Putamen (tissue), 1 donor: ENCODE data around the gene APOL2.
A peak's percentile ranks its signal among the peaks of the same experiment; 100 is the strongest.
"Not testable (repeated sequence)": the region's sequence is repeated elsewhere in the genome, so short reads cannot be mapped to it uniquely, and the experiment has no call there.

Experiments
- DNase-seq: peaks from one replicate; pipeline ENCODE4 v3.0.0-alpha.2; 2016; ENCODE audit warnings: low spot score

APOL2 gene, protein sequence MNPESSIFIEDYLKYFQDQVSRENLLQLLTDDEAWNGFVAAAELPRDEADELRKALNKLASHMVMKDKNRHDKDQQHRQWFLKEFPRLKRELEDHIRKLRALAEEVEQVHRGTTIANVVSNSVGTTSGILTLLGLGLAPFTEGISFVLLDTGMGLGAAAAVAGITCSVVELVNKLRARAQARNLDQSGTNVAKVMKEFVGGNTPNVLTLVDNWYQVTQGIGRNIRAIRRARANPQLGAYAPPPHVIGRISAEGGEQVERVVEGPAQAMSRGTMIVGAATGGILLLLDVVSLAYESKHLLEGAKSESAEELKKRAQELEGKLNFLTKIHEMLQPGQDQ

DNA sequence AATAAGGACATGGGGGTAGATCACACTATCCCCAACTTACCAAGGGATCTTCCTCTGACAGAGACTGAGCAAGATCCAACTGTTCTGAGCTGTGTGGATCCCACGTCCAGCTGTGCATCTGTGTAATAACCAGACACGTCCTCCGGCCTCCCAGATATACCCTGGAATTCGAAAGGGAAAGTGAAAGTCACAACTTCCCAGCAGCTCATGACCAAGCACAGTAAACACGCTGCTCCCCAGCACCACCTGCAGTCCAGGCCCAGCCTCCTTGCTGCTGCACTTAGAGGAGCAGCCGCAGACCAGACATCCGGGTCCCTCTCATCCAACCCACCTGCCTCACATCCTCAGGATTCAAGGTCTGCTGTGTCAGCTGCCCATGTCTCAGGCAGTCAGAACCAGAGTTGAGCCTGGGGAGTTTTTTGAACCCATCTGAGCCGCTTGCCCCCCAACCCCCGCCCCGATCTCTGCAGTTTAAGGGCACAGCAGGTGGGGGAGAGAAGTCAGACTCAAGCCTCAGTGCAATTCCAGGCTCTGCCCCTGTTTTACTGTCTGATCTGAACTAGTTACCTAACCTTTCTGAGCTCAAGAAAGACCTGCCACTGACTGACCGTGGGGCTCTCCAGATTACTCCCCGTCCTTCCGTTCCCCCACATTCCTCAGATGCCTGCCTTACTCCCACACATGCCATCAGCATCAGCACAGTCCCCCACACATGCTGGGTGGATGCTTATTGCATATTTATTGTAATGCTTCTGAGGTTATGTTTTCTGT lies at the start of gene APOL2:
Gene APOL2 (minus strand): TSS at position 127 of the 771 bp plus-strand sequence. CDS start 6,365 bp downstream, outside the sequence.
- DNase-seq = peak; percentile 87

DNA sequence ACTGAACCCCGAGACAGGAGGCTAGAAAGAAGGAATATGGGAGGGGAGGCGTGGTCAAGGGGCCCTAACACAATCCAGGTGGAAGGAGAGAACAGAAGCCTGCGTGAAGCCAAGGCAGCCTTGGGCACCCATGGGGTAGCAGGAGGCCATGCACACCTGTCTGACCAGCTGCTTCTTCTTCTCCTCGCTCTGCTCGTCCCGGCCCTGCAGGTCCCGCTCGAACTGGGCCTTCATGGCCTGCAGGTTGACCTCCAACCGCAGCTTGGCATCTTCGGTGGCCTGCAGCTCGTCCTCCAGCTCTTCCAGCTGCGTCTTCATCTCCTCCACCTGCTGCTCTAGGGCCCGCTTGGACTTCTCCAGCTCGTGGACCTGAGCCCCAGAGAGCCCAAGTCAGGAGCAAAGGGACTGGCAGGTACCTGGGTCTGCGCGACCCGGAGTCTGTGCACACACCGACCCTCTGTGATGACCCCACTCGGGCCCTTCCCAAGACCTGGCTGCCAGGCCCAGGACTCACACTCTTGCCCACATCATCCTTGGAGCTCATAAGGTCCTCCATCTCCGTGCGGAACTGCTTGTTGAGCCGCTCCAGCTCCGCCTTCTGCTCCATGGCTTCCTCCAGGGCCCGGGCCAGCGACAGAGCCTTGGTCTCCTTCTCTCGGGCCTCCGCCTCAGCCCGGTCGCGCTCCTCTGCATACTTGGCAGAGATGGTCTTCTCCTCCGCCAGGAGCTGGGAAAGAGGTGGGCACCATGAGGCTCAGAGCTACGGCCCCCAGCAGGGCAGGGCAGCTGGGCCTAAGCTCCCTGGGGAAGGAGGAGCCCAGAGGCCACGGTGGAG lies 49.5 kb upstream of the APOL2 start:
- DNase-seq = no peak

DNA sequence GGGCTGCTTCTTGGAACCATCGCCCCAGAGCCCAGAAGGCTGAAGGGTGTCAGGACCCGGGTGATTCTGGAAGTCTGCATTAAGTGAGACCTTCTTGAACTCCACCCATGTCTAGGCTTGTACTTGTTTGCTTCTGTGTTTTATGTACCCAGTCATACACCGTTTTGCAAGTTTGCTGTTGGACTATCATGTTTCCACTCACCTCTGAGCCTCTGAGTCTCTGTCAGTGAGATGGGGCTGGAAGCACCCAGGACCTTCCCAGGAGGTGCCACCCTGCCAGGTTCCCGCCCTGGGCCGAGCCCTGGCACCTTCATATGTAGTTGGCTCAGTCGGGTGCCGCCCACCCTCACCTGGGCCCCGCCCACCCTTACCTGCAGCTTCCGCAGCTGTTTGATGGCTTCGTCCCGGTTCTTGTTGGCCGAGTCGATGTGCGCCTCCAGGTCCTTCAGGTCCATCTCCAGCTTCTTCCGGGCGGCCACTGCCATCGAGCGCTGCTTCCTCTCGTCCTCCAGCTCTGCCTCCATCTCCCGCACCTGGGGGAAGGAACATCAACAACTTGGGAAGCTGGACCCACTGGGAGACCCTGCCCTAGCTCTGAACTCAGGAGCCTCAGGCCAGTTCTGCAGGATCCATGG lies 48.7 kb upstream of the APOL2 start:
- DNase-seq = no peak

DNA sequence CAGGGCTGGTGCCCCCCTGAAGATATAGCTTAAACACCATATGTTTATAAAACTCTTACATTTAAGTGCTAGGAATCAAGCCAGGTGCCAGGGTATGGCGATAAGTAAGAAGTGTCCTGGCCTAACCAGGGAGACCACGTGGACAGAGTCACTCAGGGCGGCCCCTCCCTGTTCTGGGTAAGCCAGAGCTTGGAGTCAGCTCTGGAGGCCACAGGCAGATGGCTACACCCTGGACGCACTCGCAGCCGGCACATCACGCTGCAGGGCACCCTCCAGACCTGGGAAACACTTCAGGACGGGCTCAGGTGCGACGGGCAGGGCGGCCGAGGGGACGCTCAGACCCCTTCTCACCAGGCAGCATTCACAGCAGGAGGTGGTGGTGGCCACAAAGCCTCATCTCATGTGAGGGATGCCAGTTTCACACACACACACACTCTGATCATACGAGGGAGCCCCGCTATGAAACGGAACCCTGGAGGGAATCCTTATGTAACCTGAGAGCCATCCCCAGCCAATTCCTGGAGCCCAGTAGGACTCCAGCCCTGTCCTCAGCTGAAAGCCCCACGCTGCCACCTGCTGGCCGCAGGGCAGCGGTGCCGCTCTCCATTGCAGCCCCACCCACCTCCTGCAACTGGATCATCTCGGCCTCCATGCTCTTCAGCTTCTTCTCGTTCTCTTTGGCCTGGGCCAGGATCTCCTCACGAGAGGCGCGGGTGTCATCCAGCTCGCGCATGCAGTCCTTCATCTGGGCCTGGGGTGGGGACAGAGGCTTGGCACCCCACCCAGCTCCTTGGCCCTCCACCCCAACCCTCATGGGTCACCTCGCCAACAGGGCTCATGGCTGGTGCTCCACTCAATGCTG lies 47.0 kb upstream of the APOL2 start:
- peak; percentile 59 for DNase-seq

DNA sequence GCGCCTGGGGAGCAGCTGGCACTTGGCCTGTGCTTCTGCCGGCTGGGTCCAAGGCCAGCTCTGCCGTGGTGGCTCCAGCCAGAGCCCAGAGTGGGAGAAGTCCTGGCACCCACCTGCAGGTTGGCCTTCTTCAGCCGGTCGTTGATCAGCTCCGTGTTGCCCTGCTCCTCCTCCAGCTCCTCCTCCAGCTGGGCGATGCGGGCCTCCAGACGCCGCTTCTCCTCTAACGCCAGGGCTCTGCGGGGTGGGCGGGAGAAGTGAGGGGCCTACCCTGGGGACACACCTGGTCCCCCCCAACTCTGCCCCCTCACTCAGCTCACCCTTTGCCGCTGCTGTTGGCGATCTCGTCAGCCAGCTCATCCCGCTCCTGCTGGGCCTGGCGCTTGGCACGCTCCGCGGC lies 46.2 kb upstream of the APOL2 start:
- DNase-seq = no peak

DNA sequence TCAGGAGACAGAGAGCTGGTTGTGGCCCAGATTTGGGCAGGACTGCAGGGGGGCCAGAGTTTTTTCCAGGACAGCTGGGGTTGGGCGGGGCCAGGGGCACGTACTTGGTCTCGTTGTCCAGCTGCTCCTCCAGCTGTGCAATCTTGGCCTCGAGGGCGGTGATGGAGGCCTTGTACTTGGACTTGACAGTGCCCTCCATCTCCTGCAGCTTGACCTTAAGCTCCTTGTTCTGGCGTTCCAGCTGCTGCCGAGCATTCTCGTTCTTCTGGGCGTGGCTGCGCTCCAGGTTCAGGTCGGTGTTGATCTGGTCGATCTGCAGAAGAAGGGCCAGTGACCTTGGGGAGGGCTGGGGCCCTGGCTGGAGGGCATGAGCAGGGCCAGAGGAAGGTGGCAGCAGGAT lies 45.7 kb upstream of the APOL2 start:
- no peak for DNase-seq

DNA sequence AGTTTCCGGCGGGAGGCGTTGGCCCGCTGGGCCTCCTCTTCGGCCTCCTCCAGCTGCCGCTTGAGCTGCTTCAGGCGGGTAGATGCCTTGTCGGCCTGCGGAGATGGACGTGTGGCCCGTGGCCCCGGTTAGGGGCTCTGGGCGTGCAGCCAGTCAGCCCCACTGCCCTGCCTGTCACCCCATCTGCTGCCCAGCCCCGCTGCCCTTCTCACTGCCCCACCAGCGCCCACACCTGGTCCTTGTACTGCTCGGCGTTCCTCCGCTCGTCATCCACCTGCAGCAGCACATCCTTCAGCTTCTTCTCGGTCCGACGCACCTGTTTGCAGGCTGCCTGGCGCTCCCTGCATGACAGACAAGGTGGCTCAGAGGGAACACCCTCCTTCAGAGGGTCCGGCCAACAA lies 44.8 kb upstream of the APOL2 start:
- no peak for DNase-seq

DNA sequence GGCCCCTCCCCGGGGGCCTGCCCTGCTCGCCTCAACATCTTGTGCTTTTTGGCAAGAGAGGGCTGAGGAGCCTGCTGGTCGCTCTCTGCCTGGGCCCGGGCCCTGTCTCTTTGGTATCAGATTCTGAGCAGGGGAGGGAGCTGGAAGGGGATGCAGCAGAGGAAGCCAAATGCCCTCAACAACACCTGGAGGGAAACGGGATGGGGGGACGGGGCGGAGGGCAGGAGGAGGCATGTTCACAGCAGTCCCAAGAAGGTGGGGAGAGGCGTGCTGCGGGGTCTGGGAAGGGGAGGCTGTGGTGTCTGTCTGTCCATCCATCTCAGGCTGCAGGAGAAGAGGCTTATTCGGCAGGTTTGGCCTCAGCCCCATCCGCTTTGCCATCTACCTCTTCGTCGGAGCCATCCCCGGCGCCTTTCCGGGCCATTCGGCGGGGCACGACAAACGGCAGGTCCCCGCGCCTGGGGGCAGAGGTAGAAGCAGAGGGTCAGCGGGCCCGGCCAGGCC lies 43.1 kb upstream of the APOL2 start:
- no peak for DNase-seq

DNA sequence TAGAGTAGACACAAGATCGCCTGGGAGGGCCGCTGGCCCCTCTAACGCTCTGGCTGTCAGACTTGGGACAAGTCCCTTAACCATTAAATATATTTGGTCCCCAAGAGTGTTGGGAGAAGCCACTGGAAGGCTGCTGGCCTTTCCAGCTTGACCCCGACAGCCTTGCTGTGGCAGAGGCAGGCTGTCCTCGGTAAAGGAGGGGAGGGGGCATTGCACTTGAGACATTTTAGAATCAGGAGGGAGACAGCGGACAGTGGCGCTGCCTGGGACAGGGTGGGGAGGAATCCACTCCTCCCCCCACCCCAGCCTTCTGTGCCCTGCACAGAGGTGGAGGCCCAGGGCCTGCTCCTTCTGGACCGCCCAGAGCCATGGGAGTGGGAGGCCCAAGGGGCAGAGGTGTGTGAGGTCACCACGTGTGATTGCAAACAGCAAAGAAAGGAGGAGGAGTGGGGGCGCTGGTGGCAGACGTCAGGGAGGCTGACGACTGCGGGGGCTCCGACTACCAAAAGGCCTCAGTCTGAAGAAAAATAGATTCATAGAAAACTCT lies 42.5 kb upstream of the APOL2 start:
- DNase-seq = no peak

DNA sequence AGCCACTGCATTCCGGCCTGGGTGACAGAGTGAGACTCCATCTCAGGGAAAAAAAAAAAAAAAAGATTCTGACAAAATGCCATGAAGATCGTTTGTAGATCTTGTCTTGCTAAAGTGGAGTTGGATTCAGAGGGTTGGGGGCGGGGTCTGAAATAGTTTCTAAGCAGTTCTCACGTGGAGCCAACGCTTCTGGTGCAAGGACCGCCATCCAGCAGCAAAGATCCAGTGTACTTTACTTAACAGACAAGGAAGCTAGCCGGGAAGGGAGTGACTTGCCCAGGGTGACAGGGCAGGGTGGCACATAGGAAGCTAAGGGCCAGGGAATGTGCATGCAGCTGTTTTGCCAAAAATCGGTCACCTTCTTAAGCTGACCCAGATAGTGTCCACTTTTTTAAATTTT lies 41.1 kb upstream of the APOL2 start:
- DNase-seq = no peak

DNA sequence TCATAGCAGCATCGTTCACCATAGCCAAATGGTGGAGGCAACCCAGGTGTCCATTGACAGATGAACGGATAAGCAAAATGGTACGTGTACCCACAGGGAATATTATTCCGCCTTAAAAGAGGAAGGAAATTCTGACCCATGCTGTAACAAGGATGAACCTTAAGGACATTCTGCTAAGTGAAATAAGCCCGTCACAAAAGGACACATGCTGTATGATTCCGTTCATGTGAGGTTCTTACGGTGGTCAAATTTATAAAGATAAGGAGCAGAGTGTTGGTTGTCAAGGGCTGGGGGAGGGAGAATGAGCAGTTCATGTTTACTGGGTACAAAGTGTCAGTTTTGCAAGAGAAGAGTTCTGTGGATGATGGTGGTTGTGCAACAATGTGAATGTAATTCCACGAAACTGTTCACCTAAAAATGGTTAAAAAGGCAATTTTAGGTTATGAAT lies 39.9 kb upstream of the APOL2 start:
- DNase-seq = no peak

DNA sequence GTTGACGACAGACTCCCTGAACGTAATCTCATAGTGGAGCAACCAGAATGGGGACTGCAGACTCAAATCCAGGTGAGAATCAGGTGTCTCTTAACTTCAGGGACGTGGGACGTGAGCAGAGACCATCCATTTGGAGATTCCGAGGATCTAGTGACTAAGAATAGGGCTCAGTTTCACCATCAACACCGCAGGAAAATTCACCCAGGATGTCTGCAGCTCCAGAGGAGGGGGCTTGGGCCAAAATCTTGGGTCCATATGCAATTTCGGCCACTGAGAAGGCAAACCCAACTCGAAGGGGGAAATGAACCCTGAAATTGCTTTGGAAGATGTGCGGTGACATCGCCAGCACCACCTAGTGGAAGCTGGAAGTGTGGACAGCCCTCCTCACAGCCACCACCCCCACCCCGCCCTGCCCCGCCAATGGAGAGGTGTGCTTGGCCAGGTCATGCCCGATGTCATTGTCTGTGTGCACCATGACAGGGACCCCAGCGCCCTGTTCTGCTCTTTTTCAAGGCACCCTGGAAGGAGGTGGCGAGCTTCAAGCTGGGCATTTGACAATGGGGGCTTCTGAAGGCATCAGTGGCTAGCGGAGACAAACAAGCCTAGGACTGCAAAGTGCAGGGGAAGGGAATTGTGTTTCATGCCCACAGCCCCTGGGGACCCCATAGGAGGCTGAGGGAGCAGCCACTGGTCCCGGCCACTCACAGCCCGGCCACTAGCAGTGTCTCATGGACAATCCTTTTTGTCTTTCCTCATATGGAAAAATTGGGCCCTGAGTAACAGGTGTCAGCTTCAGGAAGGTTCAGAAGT lies 38.4 kb upstream of the APOL2 start:
- DNase-seq = no peak

DNA sequence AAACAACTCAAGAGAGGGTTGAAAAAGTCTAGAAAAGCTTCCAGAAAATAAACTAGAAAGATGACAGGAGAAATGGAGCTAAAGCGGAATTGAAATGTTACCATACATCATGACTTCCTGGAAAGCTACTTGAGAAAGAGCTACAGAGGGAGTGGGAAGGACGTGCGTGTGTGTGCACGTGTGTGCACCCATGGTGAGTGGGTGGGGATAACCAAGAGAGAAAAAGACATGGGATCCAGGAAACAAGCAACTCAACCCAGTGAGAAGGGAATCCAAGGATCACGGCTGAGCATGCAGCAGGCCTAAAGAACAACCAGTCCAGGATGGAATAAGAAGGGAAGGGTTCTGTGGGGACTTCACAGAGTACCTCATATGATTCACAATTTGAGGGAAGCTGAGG lies 35.2 kb upstream of the APOL2 start:
- no peak for DNase-seq

DNA sequence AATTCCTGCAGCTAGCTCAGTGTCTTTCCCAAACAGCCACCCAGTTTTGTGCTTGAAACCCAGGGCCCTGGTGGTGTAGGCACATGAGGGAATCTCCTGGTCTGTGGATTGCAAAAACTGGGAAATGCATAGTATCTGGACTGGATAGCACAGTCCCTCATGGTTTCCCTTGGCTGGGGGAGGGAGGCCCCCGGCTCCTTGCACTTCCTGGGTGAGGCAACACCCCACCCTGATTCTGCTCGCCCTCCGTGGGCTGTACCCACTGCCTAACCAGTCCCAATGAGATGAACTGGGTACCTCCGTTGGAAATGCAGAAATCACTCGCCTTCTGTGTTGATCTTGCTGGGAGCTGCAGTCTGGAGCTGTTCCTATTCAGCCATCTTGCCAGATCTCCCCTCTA lies 32.6 kb upstream of the APOL2 start:
- not testable (repeated sequence) for DNase-seq

DNA sequence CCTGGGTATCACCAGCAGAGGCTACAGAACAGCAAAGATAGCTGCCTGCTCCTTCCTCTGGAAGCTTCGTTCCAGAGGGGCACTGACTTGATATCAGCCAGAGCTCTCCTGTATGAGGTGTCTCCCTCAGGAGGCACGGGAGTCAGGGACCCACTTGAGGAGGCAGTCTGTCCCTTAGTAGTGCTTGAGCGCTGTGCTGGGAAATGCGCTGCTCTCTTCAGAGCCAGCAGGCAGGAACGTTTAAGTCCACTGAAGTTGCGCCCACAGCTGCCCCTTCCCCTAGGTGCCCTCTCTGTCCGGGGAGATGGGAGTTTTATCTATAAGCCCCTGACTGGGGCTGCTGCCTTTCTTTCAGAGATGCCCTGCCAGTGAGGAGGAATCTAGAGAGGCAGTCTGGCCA lies 31.9 kb upstream of the APOL2 start:
- DNase-seq = not testable (repeated sequence)

DNA sequence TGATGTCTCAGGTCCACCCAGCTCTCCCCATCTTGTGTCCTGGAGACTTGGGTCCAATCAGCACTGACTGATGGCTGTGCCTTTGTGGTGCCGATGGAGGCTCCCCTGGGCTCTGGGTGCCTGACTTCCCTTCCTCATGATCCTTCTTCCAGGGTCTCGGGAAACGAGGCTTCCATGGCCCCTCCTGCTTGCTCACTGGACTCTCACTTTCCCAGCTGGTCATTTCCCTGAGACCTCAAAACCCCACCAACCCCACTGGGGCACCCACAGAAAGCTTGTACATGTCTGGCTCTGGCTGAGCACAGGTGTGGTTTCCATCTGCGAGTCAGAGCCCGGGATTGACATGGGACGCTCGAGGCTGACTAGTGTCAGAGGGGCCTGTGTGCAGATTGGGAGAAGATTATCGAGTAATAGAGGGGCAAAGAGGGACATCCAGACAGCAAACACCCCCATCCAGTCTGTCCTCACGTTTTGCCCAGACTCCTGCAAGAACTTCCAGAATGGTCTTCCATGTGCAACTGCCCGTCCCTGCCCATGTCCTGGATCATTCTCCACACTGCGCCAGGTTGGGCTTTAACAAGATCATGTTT lies 28.7 kb upstream of the APOL2 start:
- DNase-seq = no peak

DNA sequence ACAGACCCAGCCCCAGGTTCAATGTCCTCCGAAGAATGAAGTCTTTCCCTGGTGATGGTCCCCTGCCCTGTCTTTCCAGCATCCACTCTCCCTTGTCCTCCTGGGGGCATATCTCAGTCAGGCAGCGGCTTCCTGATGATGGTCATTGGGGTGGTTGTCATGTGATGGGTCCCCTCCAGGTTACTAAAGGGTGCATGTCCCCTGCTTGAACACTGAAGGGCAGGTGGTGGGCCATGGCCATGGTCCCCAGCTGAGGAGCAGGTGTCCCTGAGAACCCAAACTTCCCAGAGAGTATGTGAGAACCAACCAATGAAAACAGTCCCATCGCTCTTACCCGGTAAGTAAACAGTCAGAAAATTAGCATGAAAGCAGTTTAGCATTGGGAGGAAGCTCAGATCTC lies 27.7 kb upstream of the APOL2 start:
- no peak for DNase-seq

DNA sequence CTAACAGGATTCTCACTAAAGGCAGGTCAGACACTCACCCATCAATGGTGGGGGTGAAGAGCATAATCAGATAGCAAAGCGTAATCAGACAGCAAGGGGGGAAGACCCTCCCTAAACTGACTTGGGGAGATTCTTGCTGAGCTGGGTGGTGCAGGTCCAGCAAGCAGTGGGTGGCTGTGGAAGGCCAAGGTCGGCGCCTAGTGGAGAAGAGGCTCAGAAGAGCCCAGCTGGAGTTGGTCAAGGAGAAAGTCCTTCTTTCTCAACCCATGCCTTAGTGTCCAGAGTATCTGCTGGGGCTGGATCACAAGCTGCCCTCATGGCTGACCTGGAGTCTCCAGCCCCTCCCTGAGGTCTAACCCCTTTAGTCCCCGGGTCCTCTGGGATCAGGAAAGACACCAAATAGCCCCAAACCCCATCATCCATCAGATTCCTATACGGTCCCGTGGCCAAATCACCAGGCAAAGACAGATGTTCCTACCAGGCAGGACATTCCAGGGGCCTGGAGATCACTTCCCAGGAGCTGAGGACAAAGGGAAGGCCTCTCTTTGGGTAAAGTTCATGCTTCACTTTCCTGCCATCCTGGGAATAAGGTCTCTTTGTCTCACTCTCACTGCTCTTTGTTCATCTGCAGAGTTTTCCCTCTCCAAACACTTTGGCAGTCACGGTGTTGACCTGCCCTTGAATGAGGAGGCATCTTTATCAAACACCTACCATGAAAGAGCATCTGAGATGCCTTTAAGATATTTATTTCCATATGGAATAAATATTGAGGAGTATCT lies 24.7 kb upstream of the APOL2 start:
- DNase-seq = not testable (repeated sequence)
